ENCODE data around the gene EIF5AL1.

GRCh38 chr10:79471776-79472175, 40.6 kb upstream of the EIF5AL1 start:
- TF ChIP-seq CTCF (conservative IDR thresholded peaks at IDR 0.05 in 1 of 2, IDR thresholded peaks at IDR 0.05 in 1 of 2; ENCODE audit: extremely low read depth in 1 of 2, insufficient read depth in 1 of 2, low read depth in 1 of 2, low read length in 2 of 2): no peak
- TF ChIP-seq EZH2 (IDR thresholded peaks at IDR 0.05; ENCODE audit: borderline replicate concordance, low read length): no peak

Measured in mammary epithelial cell (primary cell).